B cell (primary cell): ENCODE data around the gene FAHD2B. TPM values are rescaled to one million over a fixed set of nuclear protein-coding genes. Genes with fewer than 3 reads are reported as not detected.
A peak's percentile ranks its signal among the peaks of the same experiment; 100 is the strongest.
"Not testable (repeated sequence)": the region's sequence is repeated elsewhere in the genome, so short reads cannot be mapped to it uniquely, and the experiment has no call there.

ENCODE experiments used
- ATAC-seq: fragments of 200-7000 bp; cut with Tn5 transposase; one replicate; pipeline ENCODE4 v1.10.0; 2021; ENCODE audit warnings: low read depth, mild to moderate bottlenecking, moderate number of reproducible peaks, moderate library complexity
- CTCF ChIA-PET: fragments of 350-600 bp; sonication (Branson Sonifier 250); formaldehyde crosslinking; loops from one replicate; lab custom pipeline; 2021; ENCODE audit warnings: antibody characterized with exemption, inconsistent platforms; lab: Charles Lee
- POLR2A ChIA-PET: fragments of 350-600 bp; sonication (Branson Sonifier 250); formaldehyde crosslinking; loops from one replicate; lab custom pipeline; 2021; ENCODE audit warnings: antibody characterized with exemption; lab: Charles Lee
- DNase-seq: peaks from one replicate; pipeline ENCODE4 v3.0.0; 2013
- H2AFZ ChIP-seq: 2 replicates; pipeline ENCODE4 v1.6.1; 2012; ENCODE audit warnings: mild to moderate bottlenecking, low read depth, low read length; ENCODE audit not compliant: insufficient read depth, poor library complexity, severe bottlenecking
- H3K27ac ChIP-seq, 2 donors: 1 replicate in 1 of 2; 2 replicates in 1 of 2; pipeline ENCODE4 v1.5.1; 2012 to 2013; ENCODE audit warnings: low read length in 2 of 2, mild to moderate bottlenecking in 2 of 2, moderate library complexity in 1 of 2
- H3K27me3 ChIP-seq, 4 experiments: fragments of 200-600 bp in 1 of 4; sonication (generic) in 1 of 4; replicated peaks in 1 of 4; 1 replicate in 2 of 4; 2 replicates in 2 of 4; pipeline versions ENCODE4 v1.6.1 to v1.7.0; 2013 to 2016; ENCODE audit warnings: low read length in 3 of 4, mild to moderate bottlenecking in 2 of 4, mixed read lengths in 1 of 4, moderate library complexity in 1 of 4; ENCODE audit not compliant: insufficient read depth in 4 of 4, control insufficient read depth in 3 of 4; ENCODE audit errors: control extremely low read depth in 1 of 4
- H3K36me3 ChIP-seq, 2 experiments: replicated peaks in 1 of 2; 1 replicate in 1 of 2; 2 replicates in 1 of 2; pipeline versions ENCODE4 v1.6.1 to v1.7.1; 2013; ENCODE audit warnings: low read length in 1 of 2; ENCODE audit not compliant: insufficient read depth in 2 of 2, control insufficient read depth in 1 of 2; ENCODE audit errors: control extremely low read depth in 1 of 2, extremely low read depth in 1 of 2
- H3K4me1 ChIP-seq, 2 donors: fragments of 200-600 bp in 1 of 2; sonication (generic) in 1 of 2; 1 replicate in 1 of 2; 2 replicates in 1 of 2; pipeline versions ENCODE4 v1.5.1 to v1.6.1; 2013 to 2017; ENCODE audit warnings: low read length in 2 of 2; ENCODE audit not compliant: control insufficient read depth in 2 of 2, insufficient read depth in 2 of 2
- H3K4me2 ChIP-seq: replicated peaks from 2 replicates; pipeline ENCODE3; 2012; ENCODE audit warnings: mild to moderate bottlenecking, low read depth, low read length; ENCODE audit not compliant: poor library complexity, severe bottlenecking
- H3K4me3 ChIP-seq, 5 experiments: fragments of 200-600 bp in 1 of 5; sonication (generic) in 1 of 5; 1 replicate in 3 of 5; 2 replicates in 2 of 5; pipeline versions ENCODE4 v1.5.1 to v1.7.0; 2011 to 2016; ENCODE audit warnings: low read length in 4 of 5, mild to moderate bottlenecking in 4 of 5, low read depth in 2 of 5, control low read depth in 1 of 5, moderate library complexity in 1 of 5; ENCODE audit not compliant: insufficient read depth in 1 of 5; ENCODE audit errors: control extremely low read depth in 1 of 5, extremely low read depth in 1 of 5
- H3K79me2 ChIP-seq: fragments of 200-600 bp; sonication (generic); one replicate; pipeline ENCODE4 v1.6.0; 2016; ENCODE audit warnings: low read length; ENCODE audit not compliant: control insufficient read depth, insufficient read depth
- H3K9ac ChIP-seq: fragments of 200-600 bp; sonication (generic); 2 replicates; pipeline ENCODE4 v1.6.1; 2017; ENCODE audit warnings: mild to moderate bottlenecking, low read length, moderate library complexity
- H3K9me3 ChIP-seq, 3 donors: one replicate each; pipeline versions ENCODE4 v1.6.1 to v1.7.1; 2013; ENCODE audit warnings: low read length in 2 of 3; ENCODE audit not compliant: control insufficient read depth in 2 of 3, insufficient read depth in 1 of 3; ENCODE audit errors: control extremely low read depth in 1 of 3
- H4K20me1 ChIP-seq: 2 replicates; pipeline ENCODE4 v1.6.0; 2012; ENCODE audit warnings: mild to moderate bottlenecking, low read length; ENCODE audit not compliant: insufficient read depth, control insufficient read depth, poor library complexity, severe bottlenecking
- H3K27ac Mint-ChIP-seq: one replicate; pipeline ENCODE4 v1.8.0; 2021; ENCODE audit warnings: mixed read lengths
- H3K27me3 Mint-ChIP-seq: one replicate; pipeline ENCODE4 v1.8.0; 2021; ENCODE audit warnings: mixed read lengths
- H3K4me1 Mint-ChIP-seq: one replicate; pipeline ENCODE4 v1.8.0; 2021; ENCODE audit warnings: mixed read lengths
- H3K4me3 Mint-ChIP-seq: one replicate; pipeline ENCODE4 v1.8.0; 2021; ENCODE audit warnings: mixed read lengths
- H3K9me3 Mint-ChIP-seq: one replicate; pipeline ENCODE4 v1.8.0; 2022; ENCODE audit warnings: mixed read lengths; ENCODE audit not compliant: insufficient read depth
- WGBS: methylation state at CpG from one replicate; pipeline ENCODE4 v1.1.5; 2013; ENCODE audit warnings: missing lambda C conversion rate; ENCODE audit not compliant: insufficient coverage; 5-methylcytosine and 5-hydroxymethylcytosine counted together
- intact Hi-C: fragments of 100-400 bp; cut with micrococcal nuclease; formaldehyde crosslinking; loops from one replicate; pipeline ENCODE4 v1.10.0; 2022
- polyA plus RNA-seq: library from polyadenylated mRNA; depleted of rRNA; stranded (reverse); fragments of >200 nt; gene quantifications from 2 replicates; pipeline ENCODE4 v1.2.3, GENCODE V29; 2012
- total RNA-seq, 2 donors: library from RNA; stranded (reverse); fragments of 120-200 nt in 1 of 2; gene quantifications; 1 replicate in 1 of 2; 2 replicates in 1 of 2; pipeline versions ENCODE4 v1.2.3 to v1.2.4, GENCODE V29; 2013 to 2022

FAHD2B gene
- total and polyA plus RNA-seq, 2 donors (not counting 1 experiment from before 2014, with no cell fraction given): 12.4 to 20.6 TPM

GRCh38 chr2:97092946-97093345, 1.7 kb downstream of the FAHD2B start:
- H3K27ac Mint-ChIP-seq: peak overlapping the region; percentile 37

GRCh38 chr2:97088706-97089105, 6.0 kb downstream of the FAHD2B start:
- H3K79me2 ChIP-seq, H4K20me1 ChIP-seq, H2AFZ ChIP-seq, H3K4me1 ChIP-seq, CTCF ChIA-PET, H3K27me3 ChIP-seq, H3K4me3 ChIP-seq, H3K4me3 Mint-ChIP-seq, H3K36me3 ChIP-seq, H3K27ac Mint-ChIP-seq, H3K9ac ChIP-seq, POLR2A ChIA-PET, H3K4me2 ChIP-seq, H3K9me3 Mint-ChIP-seq, intact Hi-C loops, H3K27ac ChIP-seq, DNase-seq, H3K27me3 Mint-ChIP-seq, H3K9me3 ChIP-seq, H3K4me1 Mint-ChIP-seq, ATAC-seq: not testable (repeated sequence)
- no CpG with 5 or more reads among the region's 1 CpG for WGBS

More at GRCh38 chr2:97092946-97093345, 1.7 kb downstream of the FAHD2B start:
- WGBS: 100% methylated on average over 1 of the region's 2 CpGs
- H3K36me3 ChIP-seq, CTCF ChIA-PET, H4K20me1 ChIP-seq, H3K27me3 Mint-ChIP-seq, H3K79me2 ChIP-seq, H3K4me3 ChIP-seq, H2AFZ ChIP-seq, H3K9ac ChIP-seq, DNase-seq, H3K9me3 Mint-ChIP-seq, POLR2A ChIA-PET, H3K4me1 Mint-ChIP-seq, H3K27me3 ChIP-seq, intact Hi-C loops, H3K4me2 ChIP-seq, H3K9me3 ChIP-seq, ATAC-seq, H3K27ac ChIP-seq: not testable (repeated sequence)
- H3K4me3 Mint-ChIP-seq: peak overlapping the region; percentile 47
- H3K4me1 ChIP-seq: peaks cover 5 to 12% of the 10 kb centered on the region in 2 donors

- ATAC-seq, H4K20me1 ChIP-seq, H3K79me2 ChIP-seq, H3K9me3 ChIP-seq, H3K36me3 ChIP-seq, intact Hi-C loops, H3K27me3 ChIP-seq, DNase-seq, H3K4me1 Mint-ChIP-seq, H3K9me3 Mint-ChIP-seq, H2AFZ ChIP-seq, H3K4me3 ChIP-seq, H3K4me3 Mint-ChIP-seq, H3K27ac ChIP-seq, CTCF ChIA-PET, H3K27me3 Mint-ChIP-seq, H3K4me1 ChIP-seq, H3K27ac Mint-ChIP-seq, POLR2A ChIA-PET, H3K9ac ChIP-seq, H3K4me2 ChIP-seq: not testable (repeated sequence)
- WGBS: no CpG with 5 or more reads among the region's 7 CpGs
Observed at GRCh38 chr2:97085093-97085492, 9.6 kb downstream of the FAHD2B start.

GRCh38 chr2:97083516-97083915, 11.2 kb downstream of the FAHD2B start:
- DNase-seq, H3K4me2 ChIP-seq, H2AFZ ChIP-seq, H3K79me2 ChIP-seq, POLR2A ChIA-PET, H3K4me3 Mint-ChIP-seq, H3K27ac ChIP-seq, H3K4me1 ChIP-seq, H3K27me3 ChIP-seq, H3K9me3 Mint-ChIP-seq, H3K4me1 Mint-ChIP-seq, intact Hi-C loops, H3K36me3 ChIP-seq, CTCF ChIA-PET, ATAC-seq, H3K27me3 Mint-ChIP-seq, H3K9me3 ChIP-seq, H3K4me3 ChIP-seq, H3K9ac ChIP-seq, H3K27ac Mint-ChIP-seq, H4K20me1 ChIP-seq: not testable (repeated sequence)
- 96% methylated on average over 7 of the region's 7 CpGs for WGBS
